Calu3 (cell line): ENCODE data around the gene KRCC1. TPM values are rescaled to one million over a fixed set of nuclear protein-coding genes. Genes with fewer than 3 reads are reported as not detected.

Source experiments
- BruUV-seq: library from RNA; stranded (reverse); fragments of 400-500 nt; replicated peaks from 2 replicates; lab custom pipeline; 2021; lab: Mats Ljungman, UMichigan
- CTCF ChIA-PET: fragments of 300-600 bp; sonication (Branson Sonifier 250); formaldehyde crosslinking; loops from one replicate; lab custom pipeline; 2022; ENCODE audit warnings: antibody characterized with exemption; lab: Charles Lee
- DNase-seq: peaks from one replicate; pipeline ENCODE4 v3.0.0; 2022
- H3K27ac Mint-ChIP-seq: one replicate; pipeline ENCODE4 v1.8.0; 2022; ENCODE audit warnings: mixed read lengths; ENCODE audit not compliant: unreplicated experiment
- H3K27me3 Mint-ChIP-seq: one replicate; pipeline ENCODE4 v1.8.0; 2022; ENCODE audit warnings: mixed read lengths; ENCODE audit not compliant: unreplicated experiment
- H3K36me3 Mint-ChIP-seq: one replicate; pipeline ENCODE4 v1.8.0; 2022; ENCODE audit warnings: mild to moderate bottlenecking, moderate library complexity, mixed read lengths; ENCODE audit not compliant: insufficient read depth, unreplicated experiment
- H3K4me1 Mint-ChIP-seq: one replicate; pipeline ENCODE4 v1.8.0; 2022; ENCODE audit warnings: mild to moderate bottlenecking, low read depth, mixed read lengths; ENCODE audit not compliant: unreplicated experiment
- H3K4me3 Mint-ChIP-seq: one replicate; pipeline ENCODE4 v1.8.0; 2022; ENCODE audit warnings: mild to moderate bottlenecking, low read depth, moderate library complexity, mixed read lengths; ENCODE audit not compliant: unreplicated experiment
- H3K9me3 Mint-ChIP-seq: one replicate; pipeline ENCODE4 v1.8.0; 2022; ENCODE audit warnings: low read depth, mixed read lengths; ENCODE audit not compliant: unreplicated experiment
- CTCF ChIP-seq: fragments of 200-600 bp; IDR thresholded peaks from one replicate; pipeline ENCODE4 v1.8.0; 2022; ENCODE audit warnings: antibody characterized with exemption; ENCODE audit not compliant: unreplicated experiment
- intact Hi-C: fragments of 100-400 bp; cut with micrococcal nuclease; formaldehyde crosslinking; loops from one replicate; pipeline ENCODE4 v1.10.0; 2022; ENCODE audit not compliant: unreplicated experiment
- total RNA-seq: library from RNA; stranded (reverse); gene quantifications from 2 replicates; pipeline ENCODE4 v1.2.3, GENCODE V29; 2022

KRCC1 gene
- total RNA-seq, 1 experiment from 2014 or later, result 32.1 TPM

- no peaks in the 10 kb centered on the region for H3K27me3 Mint-ChIP-seq
- no peak overlapping the region for H3K27ac Mint-ChIP-seq
- intact Hi-C loops, result no loop called here
- DNase-seq, result no peak
- BruUV-seq, result no TSS peak
- no peak overlapping the region for H3K4me3 Mint-ChIP-seq
- TF ChIP-seq CTCF, result no peak
- H3K4me1 Mint-ChIP-seq, result peaks cover 40% of the 10 kb centered on the region
- peaks cover 7% of the 10 kb centered on the region for H3K36me3 Mint-ChIP-seq
- CTCF ChIA-PET, result interaction anchor here (0.7 to 1.2 kb wide), 2 partner anchors 19 to 78 kb away, joined by 4 to 7 read pairs; no protein-coding TSS in a partner anchor
- no peaks in the 10 kb centered on the region for H3K9me3 Mint-ChIP-seq
These were observed 23.1 kb upstream of the KRCC1 start for GRCh38 chr2:88078643-88079172.

GRCh38 chr2:88077080-88077479 lies 21.5 kb upstream of the KRCC1 start:
- Mint-ChIP-seq H3K27ac (no peak overlapping the region), H3K4me1 (peaks cover 26% of the 10 kb centered on the region), H3K27me3 (no peaks in the 10 kb centered on the region), H3K36me3 (peaks cover 7% of the 10 kb centered on the region), H3K4me3 (no peak overlapping the region), H3K9me3 (no peaks in the 10 kb centered on the region)
- no peak for TF ChIP-seq CTCF
- CTCF ChIA-PET, result interaction anchor here (0.7 kb wide), 1 partner anchor 69 kb away, joined by 4 read pairs; no protein-coding TSS in a partner anchor
- BruUV-seq, result no TSS peak
- no peak for DNase-seq
- intact Hi-C loops, result no loop called here

- no peak for DNase-seq
- peaks cover 7% of the 10 kb centered on the region for H3K36me3 Mint-ChIP-seq
- no peak for TF ChIP-seq CTCF
- no TSS peak for BruUV-seq
- H3K4me1 Mint-ChIP-seq, result peaks cover 21% of the 10 kb centered on the region
- CTCF ChIA-PET, result interaction anchor here (0.6 to 1.1 kb wide), 5 partner anchors 15 to 1287 kb away, joined by 3 to 6 read pairs (median 4); no protein-coding TSS in a partner anchor
- intact Hi-C loops, result no loop called here
- no peak overlapping the region for H3K4me3 Mint-ChIP-seq
- no peaks in the 10 kb centered on the region for H3K9me3 Mint-ChIP-seq
- no peaks in the 10 kb centered on the region for H3K27me3 Mint-ChIP-seq
- H3K27ac Mint-ChIP-seq, result peak overlapping the region; percentile 58
These were observed 19.3 kb upstream of the KRCC1 start for GRCh38 chr2:88074854-88075292.

GRCh38 chr2:88074150-88074549 lies 18.6 kb upstream of the KRCC1 start:
- H3K27me3 Mint-ChIP-seq, result no peaks in the 10 kb centered on the region
- no TSS peak for BruUV-seq

More at GRCh38 chr2:88074150-88074549, 18.6 kb upstream of the KRCC1 start:
- Mint-ChIP-seq H3K4me1 (peaks cover 21% of the 10 kb centered on the region), H3K9me3 (no peaks in the 10 kb centered on the region), H3K27ac (peak overlapping the region; percentile 58), H3K36me3 (peaks cover 7% of the 10 kb centered on the region), H3K4me3 (no peak overlapping the region)
- CTCF ChIA-PET, result interaction anchor here (0.6 to 1.1 kb wide), 2 partner anchors 14 to 278 kb away, joined by 3 to 4 read pairs; no protein-coding TSS in a partner anchor
- TF ChIP-seq CTCF, result no peak
- DNase-seq, result no peak
- intact Hi-C loops, result no loop called here
